Measurements from ENCODE around the gene LBP.

Gene LBP

DNA sequence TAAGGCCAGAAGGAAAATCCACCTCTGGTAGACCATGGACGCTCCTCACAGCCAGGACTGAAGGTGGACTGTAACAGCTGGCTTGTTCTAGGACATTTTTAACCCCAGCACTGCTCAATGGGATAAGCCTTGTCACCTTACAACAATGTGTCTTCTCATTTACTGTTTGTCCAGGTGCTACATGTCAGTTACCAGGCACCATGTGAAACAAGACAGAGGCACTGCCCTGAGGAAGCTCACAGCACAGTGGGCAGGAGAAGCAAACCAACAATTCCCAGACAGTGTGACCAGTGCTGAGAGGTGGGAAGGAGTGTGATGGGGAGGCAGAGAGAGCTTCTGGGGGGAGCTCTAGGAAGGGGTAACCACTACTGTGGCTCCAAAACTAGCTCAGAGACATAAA is 78.1 kb downstream of the LBP start:
- no peak overlapping the region for H3K4me3 ChIP-seq (ENCODE audit: low read depth, low read length)
- no peaks in the 10 kb centered on the region for H3K9me3 ChIP-seq (ENCODE audit: severe bottlenecking)
- TF ChIP-seq, protein P1, sequence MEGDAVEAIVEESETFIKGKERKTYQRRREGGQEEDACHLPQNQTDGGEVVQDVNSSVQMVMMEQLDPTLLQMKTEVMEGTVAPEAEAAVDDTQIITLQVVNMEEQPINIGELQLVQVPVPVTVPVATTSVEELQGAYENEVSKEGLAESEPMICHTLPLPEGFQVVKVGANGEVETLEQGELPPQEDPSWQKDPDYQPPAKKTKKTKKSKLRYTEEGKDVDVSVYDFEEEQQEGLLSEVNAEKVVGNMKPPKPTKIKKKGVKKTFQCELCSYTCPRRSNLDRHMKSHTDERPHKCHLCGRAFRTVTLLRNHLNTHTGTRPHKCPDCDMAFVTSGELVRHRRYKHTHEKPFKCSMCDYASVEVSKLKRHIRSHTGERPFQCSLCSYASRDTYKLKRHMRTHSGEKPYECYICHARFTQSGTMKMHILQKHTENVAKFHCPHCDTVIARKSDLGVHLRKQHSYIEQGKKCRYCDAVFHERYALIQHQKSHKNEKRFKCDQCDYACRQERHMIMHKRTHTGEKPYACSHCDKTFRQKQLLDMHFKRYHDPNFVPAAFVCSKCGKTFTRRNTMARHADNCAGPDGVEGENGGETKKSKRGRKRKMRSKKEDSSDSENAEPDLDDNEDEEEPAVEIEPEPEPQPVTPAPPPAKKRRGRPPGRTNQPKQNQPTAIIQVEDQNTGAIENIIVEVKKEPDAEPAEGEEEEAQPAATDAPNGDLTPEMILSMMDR (IDR thresholded peaks at IDR 0.05; ENCODE audit: low read depth, low read length) = no peak
- peaks cover 99% of the 10 kb centered on the region for H3K36me3 ChIP-seq
- no peak for DNase-seq
- H3K27ac ChIP-seq = no peak overlapping the region
- H3K27me3 ChIP-seq (ENCODE audit: insufficient read depth, low read depth, severe bottlenecking) = no peaks in the 10 kb centered on the region

DNA sequence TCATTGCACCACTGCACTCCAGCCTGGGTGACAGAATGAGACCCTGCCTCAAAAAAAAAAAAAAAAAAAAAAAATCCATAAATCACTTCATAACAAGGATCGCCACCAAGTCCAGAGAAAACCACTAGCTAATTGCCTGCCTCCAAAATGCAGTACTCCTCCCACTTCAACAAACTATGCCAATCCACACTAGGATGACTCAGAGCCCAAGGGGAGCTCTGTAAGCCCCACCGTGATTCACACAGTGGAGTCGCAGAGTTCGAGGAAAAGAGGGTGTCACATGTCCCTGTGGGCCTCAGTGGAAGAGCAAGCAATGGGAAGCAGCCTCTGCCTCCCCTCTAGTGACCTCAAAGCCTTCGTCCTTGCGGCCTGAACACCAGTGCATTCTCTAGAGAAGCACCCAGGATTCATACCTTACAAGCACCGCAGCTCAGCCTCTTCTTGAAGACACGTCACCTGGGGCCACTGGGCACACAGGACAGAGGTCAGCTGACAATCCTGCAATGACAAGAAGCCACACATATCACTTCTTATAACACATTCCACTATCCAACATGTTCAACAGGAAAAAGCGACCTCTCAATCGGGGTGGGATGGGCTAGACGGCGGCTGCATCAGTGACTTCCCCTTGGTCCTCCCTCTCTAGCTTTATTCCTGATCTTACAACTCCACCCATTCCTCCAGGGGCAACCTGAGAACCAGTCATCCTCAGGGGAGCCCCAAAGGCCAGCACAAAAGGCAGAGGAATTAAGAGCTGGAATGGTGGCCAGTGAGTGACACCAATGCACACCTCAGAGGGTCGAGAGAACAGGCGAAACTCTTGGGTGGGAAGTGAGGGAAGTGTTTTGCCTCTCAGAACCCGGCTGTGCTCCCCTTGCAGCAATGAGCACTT is 80.0 kb downstream of the LBP start:
- TF ChIP-seq, protein P1 (IDR thresholded peaks at IDR 0.05; ENCODE audit: low read depth, low read length) = no peak
- Histone ChIP-seq H3K27me3 (ENCODE audit: insufficient read depth, low read depth, severe bottlenecking) (no peaks in the 10 kb centered on the region), H3K4me3 (ENCODE audit: low read depth, low read length) (no peak overlapping the region), H3K9me3 (ENCODE audit: severe bottlenecking) (no peaks in the 10 kb centered on the region), H3K36me3 (peaks cover 99% of the 10 kb centered on the region), H3K27ac (no peak overlapping the region)
- no peak for DNase-seq
